Activated naive CD4-positive, alpha-beta T cell treated with Interleukin-2 at 50 U/mL for 16 hours (primary cell): ENCODE measurements around the gene SPPL3.

ENCODE experiments used
- DNase-seq: peaks from one replicate; pipeline ENCODE4 v3.0.0-alpha.2; 2020

The SPPL3 gene

DNA sequence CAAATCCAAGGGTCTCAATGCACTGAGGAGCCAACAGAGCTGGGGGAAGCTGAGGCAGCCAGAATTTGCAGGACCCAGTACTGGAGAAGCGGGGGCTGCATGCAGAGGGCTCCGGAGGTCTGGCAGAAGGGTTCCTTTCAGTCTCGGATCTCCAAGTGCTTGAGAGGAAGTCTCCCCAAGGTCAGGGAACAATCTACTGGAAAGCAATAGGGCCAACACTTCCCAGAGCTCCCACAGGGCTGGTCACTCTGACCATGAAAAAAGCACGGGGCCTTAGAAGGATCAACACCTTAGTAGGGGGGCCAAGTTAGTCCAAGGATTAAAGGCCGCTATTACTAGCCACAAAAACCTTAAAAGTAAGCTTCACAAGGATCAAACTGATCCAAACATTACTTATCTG, 31.7 kb downstream of the SPPL3 start:
- no peak for DNase-seq

DNA sequence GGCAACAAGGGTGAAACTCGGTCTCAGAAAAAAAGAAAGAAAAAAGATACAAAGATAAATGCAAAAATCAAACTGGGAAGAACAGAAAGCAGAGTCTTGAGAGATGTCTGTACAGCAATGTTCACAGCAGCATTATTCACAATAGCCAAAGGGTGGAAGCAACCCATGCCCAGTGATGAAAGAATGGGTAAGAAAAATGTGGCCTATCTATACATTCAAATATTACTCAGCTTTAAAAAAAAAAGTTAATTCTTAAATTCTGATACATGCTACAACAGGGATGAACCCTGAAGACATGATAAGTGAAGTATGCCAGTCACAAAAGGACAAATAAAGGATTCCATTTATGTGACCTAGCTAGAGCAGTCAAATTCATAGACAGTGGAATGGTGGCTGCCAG, 33.7 kb downstream of the SPPL3 start:
- no peak for DNase-seq

DNA sequence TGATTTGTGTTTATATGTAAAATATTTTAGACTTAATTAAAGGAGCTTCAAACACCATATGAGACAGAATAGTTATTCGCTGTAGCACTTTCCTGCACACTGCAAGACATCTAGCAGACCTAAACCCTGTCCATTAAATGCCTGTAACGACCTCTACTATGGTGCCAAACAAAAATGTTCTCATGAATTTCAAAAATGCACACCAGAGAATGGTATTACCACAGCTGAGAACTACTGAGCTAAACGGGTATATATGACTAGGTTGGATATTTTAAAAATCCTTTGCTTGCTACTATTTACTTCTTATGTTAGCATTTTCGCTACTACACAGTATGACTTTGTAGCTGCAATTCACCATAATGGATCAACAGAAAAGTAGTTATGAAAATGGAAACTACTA, 34.8 kb downstream of the SPPL3 start:
- DNase-seq, result no peak

DNA sequence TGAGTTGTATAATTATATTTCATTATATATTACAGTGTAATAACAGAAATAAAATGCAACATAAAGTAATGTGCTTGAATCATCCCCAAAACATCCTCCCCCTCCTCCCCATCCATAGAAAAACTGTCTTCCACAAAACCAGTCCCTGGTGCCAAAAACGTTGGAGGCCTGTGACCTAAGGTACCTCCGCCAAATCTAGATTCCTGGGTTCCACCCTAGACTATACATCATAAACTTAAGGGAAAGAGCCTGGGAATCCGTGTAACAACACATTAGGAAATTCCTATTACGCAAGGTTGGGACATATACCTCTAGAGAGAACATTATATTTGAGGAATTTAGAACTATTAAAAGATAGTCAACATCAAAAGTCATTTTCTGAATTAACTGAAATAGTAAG, 38.0 kb downstream of the SPPL3 start:
- DNase-seq, result no peak

DNA sequence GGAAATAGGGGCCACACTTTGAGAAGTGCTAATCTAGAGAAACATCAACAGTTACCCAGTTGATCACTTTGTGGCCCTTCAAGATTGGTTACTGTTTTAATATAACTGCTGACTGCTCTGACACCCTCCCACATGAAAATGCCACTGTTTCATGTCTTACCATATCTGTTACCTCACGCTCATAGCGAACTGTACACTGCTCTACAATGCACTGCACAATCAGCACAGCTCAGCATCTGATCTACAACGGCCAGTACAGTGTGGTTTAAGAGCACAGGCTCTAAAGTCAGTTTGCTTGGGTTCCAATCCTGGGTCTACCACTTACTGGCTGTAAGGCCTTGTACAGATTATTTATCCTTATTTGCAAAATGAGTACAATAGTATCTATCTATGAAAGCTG, 39.1 kb downstream of the SPPL3 start:
- no peak for DNase-seq

DNA sequence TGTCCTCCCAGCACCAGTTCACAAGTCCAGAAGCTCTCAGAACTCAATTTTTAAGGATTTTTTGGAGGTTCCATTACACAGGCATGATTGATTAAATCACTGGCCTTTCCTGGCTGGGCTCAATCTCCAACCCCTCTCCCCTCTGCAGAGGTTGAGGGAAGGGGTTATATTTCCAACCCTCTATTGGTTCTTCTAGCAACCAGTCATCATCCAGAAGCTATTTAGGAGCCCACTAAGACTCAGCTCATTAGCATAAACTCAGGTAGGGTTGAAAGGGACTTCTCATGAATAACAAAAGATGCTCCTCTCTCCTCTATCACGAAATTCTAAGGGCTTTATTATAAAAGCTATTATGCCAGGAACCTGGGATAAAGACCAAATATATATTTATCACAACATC, 41.5 kb downstream of the SPPL3 start:
- DNase-seq, result no peak

DNA sequence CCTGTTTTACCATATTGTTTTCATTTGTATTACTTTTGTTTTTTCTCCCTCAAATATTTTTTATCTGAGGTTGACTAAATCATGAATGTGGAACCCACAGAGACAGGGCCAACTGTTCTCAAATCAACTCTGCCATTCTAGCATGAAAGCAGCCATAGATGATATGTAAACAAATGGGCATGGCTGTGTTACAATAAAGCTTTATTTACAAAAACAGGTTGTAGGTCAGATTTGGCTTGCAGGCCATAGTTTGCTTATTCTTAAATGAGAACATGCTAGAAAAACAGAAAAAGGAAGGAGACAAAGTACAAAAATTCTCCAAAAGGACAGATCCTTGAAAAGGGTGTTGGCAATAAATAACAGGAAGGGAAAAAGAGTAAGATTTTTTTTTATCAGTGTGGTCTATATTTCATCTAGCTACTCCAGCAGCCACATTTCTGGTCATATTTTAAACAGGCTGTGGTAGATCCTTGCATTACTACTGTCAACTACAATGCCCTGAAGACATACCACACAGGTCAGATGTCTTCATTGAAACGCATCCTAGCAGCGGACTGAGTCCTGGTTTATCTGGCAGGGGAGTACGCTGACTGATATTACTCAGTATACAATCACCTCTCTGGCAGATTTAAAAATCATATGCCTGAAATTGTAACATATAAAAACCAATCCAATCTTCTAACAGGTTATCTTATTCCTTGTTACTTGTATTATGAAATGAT, 42.9 kb downstream of the SPPL3 start:
- no peak for DNase-seq

DNA sequence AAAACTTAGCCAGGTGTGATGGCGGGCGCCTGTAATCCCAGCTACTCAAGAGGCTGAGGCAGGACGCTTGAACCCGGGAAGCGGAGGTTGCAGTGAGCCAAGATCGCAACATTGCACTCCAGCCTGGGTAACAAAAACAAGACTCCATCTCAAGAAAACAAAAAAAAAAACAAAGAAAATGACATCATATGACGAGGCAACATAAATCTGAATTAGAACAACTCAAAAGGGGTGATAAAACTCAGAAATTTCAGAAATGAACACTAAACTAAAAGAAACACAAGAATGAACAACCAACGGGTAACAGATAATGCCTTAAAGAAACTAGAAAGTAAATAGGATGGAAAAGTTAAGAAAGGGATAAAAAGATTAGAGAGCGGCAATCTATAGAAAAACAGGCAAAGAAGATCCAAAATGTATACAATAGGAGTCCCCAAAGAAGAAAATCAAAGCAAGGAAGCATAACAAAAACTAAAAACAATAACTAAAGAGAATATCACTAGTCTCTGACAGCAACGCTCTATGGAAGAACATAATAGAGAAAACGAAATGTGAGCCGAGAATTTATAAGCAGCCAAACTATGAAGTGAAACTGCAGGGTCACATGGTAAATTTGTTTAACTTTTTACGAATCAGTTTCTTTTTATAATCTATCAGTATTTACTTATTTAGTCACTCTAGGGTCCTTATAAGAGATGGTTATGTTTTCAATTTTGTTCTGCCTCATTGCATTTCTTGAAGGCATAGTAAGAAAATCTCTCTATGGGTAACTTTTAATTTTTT, 45.7 kb downstream of the SPPL3 start:
- DNase-seq, result no peak

DNA sequence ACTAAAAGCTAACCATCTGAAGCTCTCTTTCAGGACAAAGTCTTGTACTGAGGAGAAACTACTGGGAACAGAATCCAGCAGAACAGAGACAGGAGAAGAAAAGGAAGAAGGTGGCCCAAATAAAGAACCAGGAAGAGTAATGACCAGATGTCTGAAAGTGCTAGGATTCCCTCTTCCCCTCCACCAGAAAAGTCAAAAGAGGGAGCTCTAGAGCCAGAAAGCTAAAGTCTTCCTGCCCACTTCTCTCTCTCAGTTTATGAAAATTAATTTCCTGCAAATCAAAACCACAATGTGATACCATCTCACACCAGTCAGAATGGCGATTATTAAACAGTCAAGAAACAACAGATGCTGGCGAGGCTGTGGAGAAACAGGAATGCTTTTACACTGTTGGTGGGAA, 47.2 kb downstream of the SPPL3 start:
- DNase-seq, result no peak

DNA sequence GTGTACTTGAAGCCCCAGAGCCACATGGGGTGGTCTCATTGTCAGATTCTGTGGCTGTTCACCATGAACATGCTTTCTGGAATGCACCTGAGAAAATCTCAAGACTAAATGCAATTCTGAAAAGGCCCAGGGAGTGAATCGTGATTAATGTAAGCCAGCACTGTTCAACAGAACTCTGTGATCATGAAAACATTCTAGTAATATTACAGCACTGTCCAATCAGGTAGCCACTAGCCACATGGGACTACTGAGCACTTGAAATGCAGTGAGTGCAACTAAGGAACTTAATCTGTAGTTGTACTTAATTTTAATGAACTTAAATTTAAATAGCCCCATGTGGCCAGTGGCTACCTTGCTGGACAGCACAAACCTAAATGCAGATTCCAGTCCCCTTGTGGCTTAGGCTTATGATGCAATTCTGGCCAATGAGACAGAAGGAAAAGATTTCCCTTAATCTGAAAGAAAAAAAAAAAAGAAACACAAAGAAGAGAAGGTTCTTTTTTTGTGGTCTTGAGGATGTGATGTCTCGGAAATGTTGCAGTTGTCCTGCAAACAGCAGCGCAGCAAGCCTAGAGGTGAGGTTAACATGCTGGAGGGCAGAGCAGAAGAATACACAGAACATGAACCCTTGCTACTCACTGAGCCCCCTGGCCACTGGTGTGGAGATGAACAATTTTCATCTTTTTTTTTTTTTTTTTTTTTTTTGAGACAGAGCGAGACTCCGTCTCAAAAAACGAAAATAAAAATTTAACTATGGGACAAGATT, 48.2 kb downstream of the SPPL3 start:
- no peak for DNase-seq

DNA sequence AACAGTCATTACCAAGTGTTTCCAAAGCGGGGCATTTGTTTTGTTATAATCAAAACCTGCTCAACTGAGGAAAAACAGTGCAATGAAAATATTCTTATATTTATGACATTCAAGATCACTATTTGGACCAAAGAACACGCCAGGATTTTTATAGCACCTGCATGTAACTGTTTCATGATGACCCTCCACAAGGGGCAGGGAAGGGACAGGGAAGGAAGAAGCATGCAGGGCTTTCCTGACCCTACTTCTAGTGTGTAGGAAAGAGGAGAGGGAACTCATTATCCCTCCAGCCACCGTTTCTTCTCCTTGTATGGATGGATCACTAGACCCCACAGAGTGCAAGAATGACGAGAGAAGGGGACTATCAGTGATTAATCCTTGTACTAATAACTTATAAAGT, 49.4 kb downstream of the SPPL3 start:
- no peak for DNase-seq

DNA sequence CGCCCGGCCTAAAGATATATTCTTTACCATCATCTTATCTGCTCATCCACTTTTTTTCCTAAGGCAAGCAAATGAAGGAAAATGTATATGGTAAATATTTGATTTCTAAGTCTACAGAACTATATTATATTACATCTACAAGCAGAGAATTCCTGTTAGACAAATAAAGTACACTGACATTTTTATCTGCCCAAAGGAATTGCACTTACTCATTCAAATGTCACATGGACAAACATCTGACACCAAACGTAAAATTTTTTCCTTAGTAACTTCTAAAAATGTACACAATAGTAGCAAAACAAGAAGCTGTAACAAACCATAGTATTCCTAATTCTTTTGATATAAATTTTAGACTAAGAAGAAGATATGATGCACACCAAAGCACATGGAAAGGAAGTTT, 51.0 kb downstream of the SPPL3 start:
- no peak for DNase-seq

DNA sequence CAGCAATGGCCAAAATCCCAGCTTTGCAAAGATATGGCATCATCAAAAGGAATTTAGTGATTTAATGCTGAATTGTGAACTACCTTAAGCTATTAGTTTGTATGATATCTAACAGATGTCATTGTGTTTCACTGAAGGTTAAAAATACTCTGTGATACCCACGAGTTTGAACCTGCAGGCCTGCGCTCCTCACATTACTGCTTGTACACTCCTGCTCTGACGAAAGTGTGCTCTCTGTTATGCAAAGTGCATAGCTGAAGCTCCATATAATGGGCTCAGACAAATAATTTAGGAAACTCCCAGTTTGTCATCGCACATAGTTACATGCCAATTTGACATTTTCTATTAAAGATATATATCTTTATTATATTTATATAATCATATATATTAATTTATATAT, 52.2 kb downstream of the SPPL3 start:
- DNase-seq, result no peak

DNA sequence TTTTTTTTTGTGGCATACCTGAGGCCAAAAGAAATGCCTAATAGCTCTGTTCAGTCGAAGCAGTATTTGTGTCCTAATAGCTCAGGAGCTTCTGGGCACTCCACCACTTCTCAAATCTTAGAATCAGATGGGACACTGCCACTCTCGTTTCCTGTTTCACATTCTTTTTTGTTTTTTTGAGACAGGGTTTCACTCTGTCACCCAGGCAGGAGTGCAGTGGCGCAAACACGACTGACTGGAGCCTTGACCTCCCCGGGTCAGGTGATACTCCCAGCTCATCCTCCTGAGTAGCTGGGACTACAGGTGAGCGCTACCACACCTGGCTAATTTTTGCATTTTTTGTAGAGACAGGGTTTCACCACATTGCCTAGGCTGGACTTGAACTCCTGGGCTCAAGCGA, 52.7 kb downstream of the SPPL3 start:
- no peak for DNase-seq

DNA sequence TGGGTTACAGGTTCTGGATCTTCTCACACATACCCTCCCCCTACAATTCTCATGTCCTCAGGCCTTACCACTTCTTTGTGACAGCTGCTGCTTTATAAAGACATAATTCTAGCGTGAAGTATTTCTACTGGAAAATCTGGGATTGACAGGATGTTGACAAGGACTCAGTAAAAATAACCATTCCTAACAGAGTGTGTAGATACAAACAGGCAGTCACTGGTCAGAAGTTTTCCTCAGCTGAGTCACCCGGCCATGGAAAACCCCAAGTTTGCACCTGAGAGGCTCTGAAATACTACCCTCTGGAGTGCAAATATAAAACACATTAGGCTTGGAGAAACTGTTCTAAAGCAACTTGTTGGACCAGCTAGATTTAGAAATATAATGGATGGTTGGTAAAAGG, 54.4 kb downstream of the SPPL3 start:
- no peak for DNase-seq

DNA sequence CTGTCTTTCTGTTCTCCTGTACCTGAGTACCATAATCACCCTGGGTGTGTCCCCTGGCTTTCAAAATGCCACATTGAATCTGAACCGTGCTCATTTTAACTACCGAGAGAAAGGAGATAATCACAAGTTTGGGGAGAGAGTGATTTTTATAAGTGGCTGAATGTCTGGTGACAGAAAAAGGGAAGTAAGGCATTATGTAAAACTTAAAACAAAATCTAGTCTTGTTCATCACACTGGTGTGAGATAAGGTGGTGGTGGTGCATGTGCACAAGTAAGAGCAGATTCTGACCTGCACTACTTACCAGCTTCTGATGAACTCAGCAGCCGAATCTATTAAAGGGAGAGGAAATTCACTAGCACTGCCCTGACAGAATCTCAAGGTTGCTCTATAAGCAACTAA, 56.3 kb downstream of the SPPL3 start:
- no peak for DNase-seq

DNA sequence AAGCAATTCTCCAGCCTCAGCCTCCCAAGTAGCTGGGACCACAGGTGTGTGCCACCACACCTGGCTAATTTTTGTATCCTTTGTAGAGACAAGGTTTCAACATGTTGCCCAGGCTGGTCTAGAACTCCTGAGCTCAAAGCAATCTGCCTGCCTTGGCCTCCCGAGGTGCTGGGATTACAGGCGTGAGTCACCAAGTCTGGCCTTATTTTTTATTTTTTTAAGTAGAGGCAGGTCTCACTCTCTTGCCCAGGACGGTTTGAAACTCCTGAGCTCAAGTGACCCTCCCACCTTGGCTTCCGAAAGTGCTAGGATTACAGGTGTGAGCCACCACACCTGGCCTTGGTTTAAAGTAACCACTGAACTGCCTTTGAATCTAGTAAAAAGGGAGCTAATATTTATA, 56.8 kb downstream of the SPPL3 start:
- no peak for DNase-seq

DNA sequence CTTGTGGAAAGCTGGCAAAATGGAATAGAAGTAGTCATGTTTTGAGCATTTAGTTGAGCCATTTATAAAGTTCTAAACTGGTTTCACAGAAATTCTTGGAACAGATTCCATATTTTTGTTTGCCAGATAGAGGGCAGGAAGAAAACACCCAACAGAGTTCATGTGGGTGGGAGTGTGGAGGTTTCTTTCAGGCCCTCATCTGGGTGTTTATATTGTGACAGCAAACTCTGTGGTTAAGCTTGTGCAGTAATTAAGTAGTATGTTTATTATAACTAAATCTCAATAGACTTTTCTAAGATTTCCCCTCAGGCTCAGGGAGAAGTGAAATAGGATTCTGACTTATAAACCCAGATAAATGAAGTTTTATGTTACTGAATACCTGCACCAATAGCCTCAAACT, 57.4 kb downstream of the SPPL3 start:
- no peak for DNase-seq

DNA sequence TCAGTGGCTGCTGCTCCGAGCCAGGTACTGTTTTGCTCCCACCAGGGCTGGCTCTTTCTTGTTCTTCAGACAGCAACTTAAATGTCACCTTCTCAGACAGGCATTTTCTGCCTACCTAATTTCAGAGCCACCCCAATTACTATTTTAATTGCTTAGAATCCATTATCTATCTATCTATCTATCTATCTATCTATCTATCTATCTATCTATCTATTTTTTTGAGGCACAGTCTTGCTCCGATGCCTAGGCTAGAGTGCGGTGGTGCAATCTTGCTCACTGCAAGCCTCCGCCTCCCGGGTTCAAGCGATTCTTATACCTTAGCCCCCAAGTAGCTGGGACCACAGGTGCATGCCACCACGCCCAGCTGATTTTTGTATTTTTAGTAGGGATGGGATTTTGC, 58.5 kb downstream of the SPPL3 start:
- no peak for DNase-seq

DNA sequence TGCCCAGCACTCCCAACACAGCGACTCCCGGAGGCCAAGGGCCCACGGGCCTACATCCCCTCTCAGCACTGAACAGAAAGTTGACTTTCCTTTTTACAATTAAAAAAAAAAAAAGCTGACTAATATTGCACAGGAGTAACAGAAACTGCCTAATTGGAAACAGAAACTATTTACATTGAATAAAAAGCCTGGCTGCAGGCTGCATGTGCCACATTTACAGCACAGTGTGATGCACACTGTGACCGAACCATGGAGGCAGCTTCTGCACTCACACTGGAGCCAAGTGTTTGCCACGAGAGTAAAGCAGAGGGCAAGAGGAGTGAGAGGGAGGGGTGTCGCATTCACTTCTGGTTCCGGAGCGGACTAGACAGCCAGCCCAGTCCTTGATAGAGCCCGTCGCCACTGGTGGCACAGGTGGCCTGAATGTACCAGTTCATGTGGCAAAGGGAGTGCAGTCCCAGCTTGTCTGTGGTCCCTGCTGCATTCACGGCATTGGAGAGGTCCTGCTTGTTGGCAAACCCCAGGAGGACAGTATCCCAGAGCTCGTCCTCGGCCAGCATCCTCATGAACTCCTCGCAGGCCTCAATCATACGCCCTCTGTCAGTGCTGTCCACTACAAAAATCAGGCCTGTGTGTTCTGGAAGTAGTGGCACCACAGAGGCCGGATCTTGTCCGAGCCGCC, 59.2 kb downstream of the SPPL3 start:
- no peak for DNase-seq

DNA sequence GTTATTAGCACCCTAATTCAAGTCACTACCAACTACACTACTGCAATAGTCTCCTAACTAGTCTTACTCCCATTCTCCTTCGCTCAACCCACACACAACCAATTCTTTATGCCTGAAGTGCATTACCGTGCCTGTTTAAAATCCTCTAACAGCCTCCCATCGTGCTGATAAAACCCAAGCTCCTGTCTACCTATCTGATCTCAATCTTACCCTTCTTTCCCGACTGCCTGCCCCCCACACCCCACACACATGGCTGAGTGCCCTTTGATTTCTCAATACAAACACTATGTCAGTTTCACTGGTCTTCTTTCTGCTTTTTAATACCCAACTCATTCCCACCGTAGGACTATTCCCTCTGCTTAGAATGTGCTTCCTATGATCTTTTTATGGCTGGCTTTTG, 59.9 kb downstream of the SPPL3 start:
- DNase-seq, result no peak

DNA sequence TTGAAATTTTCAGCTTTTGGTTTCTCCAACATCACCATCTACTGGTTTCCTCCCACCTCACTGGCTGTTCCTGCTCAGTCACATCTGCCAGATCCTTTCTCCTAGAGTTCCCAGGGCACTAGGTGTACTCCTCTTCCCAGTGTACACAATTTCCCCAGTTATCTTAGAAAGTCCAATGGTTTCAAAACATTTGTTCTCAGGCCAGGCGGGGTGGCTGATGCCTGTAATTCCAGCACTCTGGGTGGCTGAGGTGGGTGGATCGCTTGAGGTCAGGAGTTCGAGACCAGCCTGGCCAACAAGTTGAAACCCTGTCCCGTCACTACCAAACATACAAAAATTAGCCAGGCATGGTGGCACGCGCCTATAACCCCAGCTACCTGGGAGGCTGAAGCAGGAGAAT, 60.7 kb downstream of the SPPL3 start:
- DNase-seq, result no peak

DNA sequence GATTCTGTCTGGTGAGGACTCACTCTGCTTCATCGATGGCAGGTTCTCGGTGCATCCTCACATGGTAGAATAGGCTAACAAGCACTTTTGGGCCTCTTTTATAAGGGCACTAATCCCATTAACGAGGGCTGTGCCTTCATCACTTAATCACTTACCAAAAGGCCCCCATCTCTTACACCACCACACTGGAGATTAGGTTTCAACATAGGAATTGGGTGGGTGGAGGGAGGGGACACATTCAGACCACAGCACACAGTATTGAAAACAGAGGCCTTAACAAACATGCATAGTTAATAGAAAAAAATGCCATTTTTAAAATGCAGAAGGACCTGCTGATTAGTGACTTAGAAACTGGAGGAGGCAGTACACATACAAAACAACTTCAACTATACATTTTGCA, 61.6 kb downstream of the SPPL3 start:
- no peak for DNase-seq

DNA sequence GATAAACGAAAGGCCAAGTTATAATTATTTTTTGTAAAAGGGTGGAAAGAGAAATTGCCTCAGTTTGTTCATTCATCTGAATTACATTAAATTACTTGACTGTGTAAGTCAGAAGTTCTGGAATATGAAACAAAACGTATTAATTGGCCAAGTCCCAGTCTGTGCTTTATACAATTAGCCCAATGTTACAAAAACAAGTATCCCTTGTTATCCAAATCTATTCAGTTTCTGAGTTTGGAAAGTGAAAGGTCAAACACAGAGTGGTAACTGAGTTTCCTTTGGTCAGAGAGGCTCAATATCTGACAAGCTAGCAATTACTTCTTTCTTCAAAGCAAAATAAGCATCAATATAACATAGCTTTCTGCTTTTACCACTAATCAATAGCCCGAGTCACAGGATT, 62.6 kb downstream of the SPPL3 start:
- DNase-seq, result no peak
